ENCODE data around the gene DUS3L.

DUS3L gene

DNA sequence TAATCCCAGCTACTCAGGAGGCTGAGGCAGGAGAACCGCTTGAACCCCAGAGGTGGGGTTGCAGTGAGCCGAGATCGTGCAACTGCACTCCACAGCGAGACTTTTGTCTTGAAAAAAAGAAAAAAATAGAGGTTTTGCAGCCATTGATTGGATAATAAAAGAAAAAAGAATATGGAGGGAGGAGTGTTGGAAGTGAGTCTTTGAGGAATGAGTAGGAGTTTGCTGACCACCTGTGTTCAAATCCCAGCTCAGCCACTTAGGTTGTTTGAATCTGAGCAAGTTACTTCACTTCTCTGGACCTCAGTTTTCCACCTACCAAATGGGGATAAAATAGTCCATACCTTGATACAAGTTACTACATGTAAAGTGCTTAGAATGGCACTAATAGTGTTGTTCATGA lies 20.2 kb upstream of the DUS3L start:
- Histone ChIP-seq H3K27ac (ENCODE audit: low read length) (no peak overlapping the region), H3K79me2 (ENCODE audit: low read length) (no peaks in the 10 kb centered on the region), H2AFZ (ENCODE audit: low read depth, low read length) (no peak overlapping the region), H3K27me3 (ENCODE audit: low read depth, low read length) (peaks cover 13% of the 10 kb centered on the region; the same call in 1 of the 2 replicates), H3K4me2 (ENCODE audit: low read length) (no peak overlapping the region), H3K36me3 (replicated peaks; ENCODE audit: low read depth, low read length) (no peaks in the 10 kb centered on the region), H3K4me3 (ENCODE audit: low read length) (no peak overlapping the region), H3K4me1 (ENCODE audit: low read length) (no peaks in the 10 kb centered on the region), H4K20me1 (ENCODE audit: insufficient read depth, low read length) (0 out of 2 replicates have a peak, but pooled peaks cover 2% of the 10 kb centered on the region), H3K9me3 (ENCODE audit: insufficient read depth, low read length) (no peaks in the 10 kb centered on the region), H3K9ac (ENCODE audit: low read length) (no peak overlapping the region)
- TF ChIP-seq EZH2phosphoT487 (IDR thresholded peaks at IDR 0.05; ENCODE audit: low read depth) = no peak
- no peak for TF ChIP-seq CTCF (IDR thresholded peaks at IDR 0.05; ENCODE audit: low read depth, low read length)

GRCh38 chr19:5809469-5809868 lies 18.5 kb upstream of the DUS3L start:
- TF ChIP-seq EZH2phosphoT487 (IDR thresholded peaks at IDR 0.05; ENCODE audit: low read depth) (no peak), CTCF (IDR thresholded peaks at IDR 0.05; ENCODE audit: low read depth, low read length) (no peak)
- no peak overlapping the region for H3K4me2 ChIP-seq (ENCODE audit: low read length)
- no peaks in the 10 kb centered on the region for H3K79me2 ChIP-seq (ENCODE audit: low read length)
- 0 out of 2 replicates have a peak, but pooled peaks cover 2% of the 10 kb centered on the region for H4K20me1 ChIP-seq (ENCODE audit: insufficient read depth, low read length)
- H3K27me3 ChIP-seq (ENCODE audit: low read depth, low read length) = peaks cover 16% of the 10 kb centered on the region
- no peak overlapping the region for H2AFZ ChIP-seq (ENCODE audit: low read depth, low read length)
- H3K27ac ChIP-seq (ENCODE audit: low read length) = no peak overlapping the region
- H3K4me3 ChIP-seq (ENCODE audit: low read length) = no peak overlapping the region
- H3K4me1 ChIP-seq (ENCODE audit: low read length) = peaks cover 2% of the 10 kb centered on the region
- H3K9me3 ChIP-seq (ENCODE audit: insufficient read depth, low read length) = no peaks in the 10 kb centered on the region
- no peaks in the 10 kb centered on the region for H3K36me3 ChIP-seq (replicated peaks; ENCODE audit: low read depth, low read length)
- H3K9ac ChIP-seq (ENCODE audit: low read length) = no peak overlapping the region

DNA sequence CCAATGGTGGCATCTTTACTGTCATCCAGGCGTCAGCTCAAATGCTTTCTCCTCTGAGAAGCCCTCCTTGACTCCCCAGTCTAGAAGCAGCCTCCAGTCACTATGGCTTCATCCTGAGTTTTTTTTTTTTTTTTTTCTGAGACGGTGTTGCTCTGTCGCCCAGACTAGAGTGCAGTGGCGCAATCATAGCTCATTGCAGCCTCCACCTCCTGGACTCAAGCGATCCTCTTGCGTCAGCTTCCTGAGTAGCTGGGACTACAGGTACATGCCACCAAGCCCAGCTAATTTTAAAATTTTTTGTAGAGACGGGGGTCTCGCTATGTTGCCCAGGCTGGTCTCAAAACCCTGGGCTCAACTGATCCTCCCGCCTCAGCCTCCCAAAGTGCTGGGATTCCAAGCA lies 18.1 kb upstream of the DUS3L start:
- Histone ChIP-seq H3K4me3 (ENCODE audit: low read length) (no peak overlapping the region), H2AFZ (ENCODE audit: low read depth, low read length) (no peak overlapping the region), H3K4me1 (ENCODE audit: low read length) (peaks cover 6% of the 10 kb centered on the region), H3K79me2 (ENCODE audit: low read length) (no peaks in the 10 kb centered on the region), H3K9ac (ENCODE audit: low read length) (no peak overlapping the region), H3K36me3 (replicated peaks; ENCODE audit: low read depth, low read length) (no peaks in the 10 kb centered on the region), H4K20me1 (ENCODE audit: insufficient read depth, low read length) (0 out of 2 replicates have a peak, but pooled peaks cover under 1% of the 10 kb centered on the region), H3K27me3 (ENCODE audit: low read depth, low read length) (peaks cover 15% of the 10 kb centered on the region), H3K4me2 (ENCODE audit: low read length) (no peak overlapping the region), H3K27ac (ENCODE audit: low read length) (no peak overlapping the region), H3K9me3 (ENCODE audit: insufficient read depth, low read length) (no peaks in the 10 kb centered on the region)
- TF ChIP-seq EZH2phosphoT487 (IDR thresholded peaks at IDR 0.05; ENCODE audit: low read depth) = no peak
- TF ChIP-seq CTCF (IDR thresholded peaks at IDR 0.05; ENCODE audit: low read depth, low read length) = no peak

DNA sequence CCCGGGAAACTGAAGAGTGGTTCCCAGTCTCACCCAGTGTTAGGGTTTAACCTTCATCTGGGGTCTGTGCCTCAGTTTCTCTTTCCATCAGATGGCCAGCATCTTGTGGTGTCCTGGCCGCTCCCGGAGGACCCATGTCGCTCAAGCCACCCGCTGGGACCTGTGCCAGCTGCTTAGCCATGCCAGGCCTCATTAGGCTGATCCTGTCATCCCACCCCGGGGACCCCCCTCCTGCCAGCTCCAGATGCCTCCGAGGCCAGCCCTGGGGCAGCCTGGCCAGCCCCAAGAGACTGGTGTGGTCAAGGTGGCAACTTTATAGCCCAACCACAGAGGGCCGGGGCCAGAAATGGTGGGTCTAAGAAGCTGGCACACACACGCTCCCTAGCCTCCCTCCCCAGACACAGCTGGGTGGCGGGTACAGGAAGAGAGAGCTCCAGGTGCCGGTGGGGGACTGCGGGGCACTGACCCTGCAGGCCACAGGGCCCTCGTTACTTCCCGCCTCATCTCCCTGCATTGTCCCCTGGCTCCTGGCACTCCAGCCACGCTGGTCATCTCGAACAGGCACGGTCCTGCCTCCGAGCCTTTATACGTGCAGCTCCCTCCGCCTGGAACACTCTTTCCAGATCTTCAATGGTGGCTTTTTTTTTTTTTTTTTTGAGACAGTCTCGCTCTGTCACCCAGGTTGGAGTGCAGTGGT lies 17.3 kb upstream of the DUS3L start:
- H3K4me2 ChIP-seq (ENCODE audit: low read length) = no peak overlapping the region
- no peak overlapping the region for H3K27ac ChIP-seq (ENCODE audit: low read length)
- H3K9me3 ChIP-seq (ENCODE audit: insufficient read depth, low read length) = no peaks in the 10 kb centered on the region
- H2AFZ ChIP-seq (ENCODE audit: low read depth, low read length) = no peak overlapping the region
- peaks cover 11% of the 10 kb centered on the region for H3K4me1 ChIP-seq (ENCODE audit: low read length)
- H3K4me3 ChIP-seq (ENCODE audit: low read length) = no peak overlapping the region
- no peak overlapping the region for H3K9ac ChIP-seq (ENCODE audit: low read length)
- no peaks in the 10 kb centered on the region for H3K79me2 ChIP-seq (ENCODE audit: low read length)
- TF ChIP-seq EZH2phosphoT487 (IDR thresholded peaks at IDR 0.05; ENCODE audit: low read depth) (no peak), CTCF (IDR thresholded peaks at IDR 0.05; ENCODE audit: low read depth, low read length) (no peak)
- no peaks in the 10 kb centered on the region for H3K36me3 ChIP-seq (replicated peaks; ENCODE audit: low read depth, low read length)
- no peaks in the 10 kb centered on the region for H4K20me1 ChIP-seq (ENCODE audit: insufficient read depth, low read length)
- H3K27me3 ChIP-seq (ENCODE audit: low read depth, low read length) = peaks cover 14% of the 10 kb centered on the region

Data from OCI-LY3 (cell line).